Activated CD8-positive, alpha-beta memory T cell treated with anti-CD3 and anti-CD28 coated beads, Interleukin-2, amount 10 ng/mL, durations not matched to agents 7 days and 5 days (primary cell): Measurements from ENCODE around the gene IFNA2. TPM values are rescaled to one million over a fixed set of nuclear protein-coding genes. Genes with fewer than 3 reads are reported as not detected.

ENCODE experiments used
- ATAC-seq: fragments of 150-1000 bp; cut with Tn5 transposase; one replicate; pipeline ENCODE4 v1.10.0; 2021; ENCODE audit warnings: moderate library complexity
- CTCF ChIA-PET: fragments of 350-600 bp; sonication (Branson Sonifier 250); formaldehyde crosslinking; loops from one replicate; lab custom pipeline; 2021; ENCODE audit warnings: antibody characterized with exemption; lab: Charles Lee
- DNase-seq: peaks from one replicate; pipeline ENCODE4 v3.0.0-alpha.2; 2020
- H3K27ac Mint-ChIP-seq: one replicate; pipeline ENCODE4 v1.8.0; 2021; ENCODE audit warnings: mild to moderate bottlenecking, mixed read lengths
- H3K27me3 Mint-ChIP-seq: one replicate; pipeline ENCODE4 v1.8.0; 2021; ENCODE audit warnings: mixed read lengths
- H3K36me3 Mint-ChIP-seq: one replicate; pipeline ENCODE4 v1.8.0; 2021; ENCODE audit warnings: mild to moderate bottlenecking, mixed read lengths
- H3K4me1 Mint-ChIP-seq: one replicate; pipeline ENCODE4 v1.8.0; 2021; ENCODE audit warnings: mixed read lengths
- H3K4me3 Mint-ChIP-seq: one replicate; pipeline ENCODE4 v1.8.0; 2021; ENCODE audit warnings: mild to moderate bottlenecking, moderate library complexity, mixed read lengths
- H3K9me3 Mint-ChIP-seq: one replicate; pipeline ENCODE4 v1.8.0; 2022; ENCODE audit warnings: low read depth, mixed read lengths
- total RNA-seq, 2 experiments: library from RNA; stranded (reverse); gene quantifications; one replicate each; pipeline ENCODE4 v1.2.3, GENCODE V29; 2021

The IFNA2 gene
- total RNA-seq, 2 experiments from 2014 or later, result not detected

GRCh38 chr9:21357479-21358460, 27.4 kb downstream of the IFNA2 start:
- H3K27ac Mint-ChIP-seq, result peak overlapping the region; percentile 79
- CTCF ChIA-PET, result interaction anchor here (0.9 to 1.5 kb wide), 5 partner anchors 17 to 77 kb away, joined by 3 to 7 read pairs (median 3); no protein-coding TSS in a partner anchor
- H3K9me3 Mint-ChIP-seq, result peaks cover 2% of the 10 kb centered on the region
- H3K4me1 Mint-ChIP-seq, result peaks cover 18% of the 10 kb centered on the region
- ATAC-seq (peak; percentile 88), DNase-seq (no peak)
- H3K27me3 Mint-ChIP-seq, result peaks cover 27% of the 10 kb centered on the region
- peak overlapping the region; percentile 50 for H3K4me3 Mint-ChIP-seq
- H3K36me3 Mint-ChIP-seq, result peaks cover 9% of the 10 kb centered on the region

- CTCF ChIA-PET, result no interaction called here
- ATAC-seq (no peak), DNase-seq (no peak)
- Mint-ChIP-seq H3K4me1 (no peaks in the 10 kb centered on the region), H3K36me3 (peaks cover 9% of the 10 kb centered on the region), H3K27me3 (peaks cover 48% of the 10 kb centered on the region), H3K27ac (no peak within 1 kb of the TSS), H3K9me3 (peaks cover 2% of the 10 kb centered on the region), H3K4me3 (no peak within 1 kb of the TSS)
These were observed 34.4 kb downstream of the IFNA2 start, which contains the start of gene IFNA6 for GRCh38 chr9:21350787-21351186. TSS of gene IFNA6 (minus strand) at chr9:21350887. CDS start at chr9:21350887, 0 bp downstream.

- Mint-ChIP-seq H3K27ac (no peak overlapping the region), H3K4me1 (no peaks in the 10 kb centered on the region), H3K27me3 (peaks cover 51% of the 10 kb centered on the region), H3K4me3 (no peak overlapping the region), H3K9me3 (peaks cover under 1% of the 10 kb centered on the region), H3K36me3 (peaks cover under 1% of the 10 kb centered on the region)
- ATAC-seq (no peak), DNase-seq (no peak)
- CTCF ChIA-PET, result no interaction called here
These were observed 36.7 kb downstream of the IFNA2 start for GRCh38 chr9:21348430-21348970.

GRCh38 chr9:21340735-21341134, 44.5 kb downstream of the IFNA2 start:
- no peak for DNase-seq
- no peak for ATAC-seq
- no peaks in the 10 kb centered on the region for H3K36me3 Mint-ChIP-seq
- no peak overlapping the region for H3K27ac Mint-ChIP-seq
- H3K9me3 Mint-ChIP-seq, result peaks cover 2% of the 10 kb centered on the region
- peaks cover 5% of the 10 kb centered on the region for H3K4me1 Mint-ChIP-seq
- peaks cover 34% of the 10 kb centered on the region for H3K27me3 Mint-ChIP-seq
- CTCF ChIA-PET, result interaction anchor here (0.9 to 1.5 kb wide), 3 partner anchors 11 to 128 kb away, joined by 3 read pairs; no protein-coding TSS in a partner anchor
- no peak overlapping the region for H3K4me3 Mint-ChIP-seq

- ATAC-seq (no peak), DNase-seq (no peak)
- Mint-ChIP-seq H3K27ac (peak overlapping the region; percentile 2), H3K36me3 (peaks cover 19% of the 10 kb centered on the region), H3K9me3 (no peaks in the 10 kb centered on the region), H3K4me1 (peaks cover 35% of the 10 kb centered on the region), H3K27me3 (peaks cover 4% of the 10 kb centered on the region), H3K4me3 (peak overlapping the region; percentile 96)
- CTCF ChIA-PET, result interaction anchor here (2.0 kb wide), 1 partner anchor 59 kb away, joined by 6 read pairs; no protein-coding TSS in a partner anchor
These were observed 48.7 kb downstream of the IFNA2 start for GRCh38 chr9:21336457-21336856.

GRCh38 chr9:21334701-21335632, 50.2 kb downstream of the IFNA2 start, which contains the start of gene KLHL9:
TSS of gene KLHL9 (minus strand) at chr9:21335404. CDS start at chr9:21334859, 545 bp downstream.
- Mint-ChIP-seq H3K27ac (peak within 1 kb of the TSS; percentile 90), H3K36me3 (peaks cover 27% of the 10 kb centered on the region), H3K27me3 (peaks cover 4% of the 10 kb centered on the region), H3K4me1 (peaks cover 47% of the 10 kb centered on the region), H3K4me3 (peak within 1 kb of the TSS; percentile 96), H3K9me3 (no peaks in the 10 kb centered on the region)
- DNase-seq (peak; percentile 91), ATAC-seq (peak; percentile 96)
- CTCF ChIA-PET, result interaction anchor here (0.8 to 2.9 kb wide), 11 partner anchors 9 to 767 kb away, joined by 3 to 30 read pairs (median 5); no protein-coding TSS in a partner anchor

Other genes with a start within 250 kb of the IFNA2 start
- under 1 TPM in 1 of 2 experiments, not detected in 1; 0.23 TPM for gene IFNW1, start 243.6 kb downstream of the IFNA2 start, total RNA-seq
- gene IFNA21, start 218.7 kb downstream of the IFNA2 start, total RNA-seq, result not detected
- not detected for gene IFNA4, start 197.8 kb downstream of the IFNA2 start, total RNA-seq
- not detected for gene IFNA7, start 183.2 kb downstream of the IFNA2 start, total RNA-seq
- not detected for gene IFNA10, start 178.3 kb downstream of the IFNA2 start, total RNA-seq
- gene IFNA16, start 168.1 kb downstream of the IFNA2 start, total RNA-seq, result not detected
- gene IFNA17, start 157.2 kb downstream of the IFNA2 start, total RNA-seq, result not detected
- not detected for gene IFNA14, start 145.4 kb downstream of the IFNA2 start, total RNA-seq
- gene IFNA5, start 80.1 kb downstream of the IFNA2 start, total RNA-seq, result not detected
- gene KLHL9, start 50.0 kb downstream of the IFNA2 start, total RNA-seq, result 10 to 100 TPM; 15.4 to 21.2 TPM
- gene IFNA6, start 34.5 kb downstream of the IFNA2 start, total RNA-seq, result not detected
- not detected for gene IFNA13, start 17.3 kb downstream of the IFNA2 start, total RNA-seq
- not detected for gene IFNA8, start 23.7 kb upstream of the IFNA2 start, total RNA-seq
- gene IFNA1, start 55.0 kb upstream of the IFNA2 start, total RNA-seq, result not detected
- not detected for gene IFNE, start 96.9 kb upstream of the IFNA2 start, total RNA-seq